Measurements from ENCODE around the gene SLC9B1.

- TF ChIP-seq USF2 (IDR thresholded peaks at IDR 0.05; ENCODE audit: borderline replicate concordance, low read depth, low read length) = peak; percentile 68
- no peak for TF ChIP-seq CTCF (IDR thresholded peaks at IDR 0.05)
- TF ChIP-seq REST (IDR thresholded peaks at IDR 0.05; ENCODE audit: low read depth, low read length) = no peak; the same call in 1 of the 2 replicates
- no peak for TF ChIP-seq YY1 (IDR thresholded peaks at IDR 0.05; ENCODE audit: low read depth)
- peak; percentile 40; the same call in 1 of the 2 replicates for TF ChIP-seq GATA2 (CRISPR knock-in tag; IDR thresholded peaks at IDR 0.05)
Observed at GRCh38 chr4:102868781-102869568, 150.5 kb downstream of the SLC9B1 start, which contains the start of gene CISD2.
